IMR-90 (cell line): ENCODE measurements around the gene HSD17B3. TPM values are rescaled to one million over a fixed set of nuclear protein-coding genes. Genes with fewer than 3 reads are reported as not detected.

Experiments
- ATAC-seq: fragments of 200-7000 bp; cut with Tn5 transposase; 2 replicates; pipeline ENCODE4 v1.9.1; 2020; ENCODE audit warnings: low read depth, mild to moderate bottlenecking, moderate library complexity
- BruUV-seq: library from RNA; stranded (reverse); fragments of 400-500 nt; replicated peaks from 2 replicates; lab custom pipeline; 2021; lab: Mats Ljungman, UMichigan
- CTCF ChIA-PET: fragments of 300-600 bp; formaldehyde crosslinking; extraction: SDS; loops from one replicate; lab custom pipeline; 2021; ENCODE audit warnings: antibody characterized with exemption; lab: Yijun Ruan, JAX
- POLR2A ChIA-PET: fragments of 300-600 bp; sonication (Branson Sonifier 250); formaldehyde crosslinking; loops from one replicate; lab custom pipeline; 2022; ENCODE audit warnings: antibody characterized with exemption; ENCODE audit not compliant: unreplicated experiment; lab: Charles Lee
- DNase-seq: peaks from one replicate; pipeline ENCODE4 v3.0.0; 2013
- H2AFZ ChIP-seq: replicated peaks from 2 replicates; pipeline ENCODE3; 2013; ENCODE audit warnings: low read length, mild to moderate bottlenecking; ENCODE audit not compliant: poor library complexity
- H2AK5ac ChIP-seq: 2 replicates; pipeline ENCODE4 v1.6.1; 2013; ENCODE audit warnings: low read depth, low read length, inconsistent platforms
- H2AK9ac ChIP-seq: replicated peaks from 2 replicates; pipeline ENCODE3; 2013; ENCODE audit warnings: mild to moderate bottlenecking, low read depth, low read length, moderate library complexity; ENCODE audit not compliant: poor library complexity
- H2BK120ac ChIP-seq: 2 replicates; pipeline ENCODE4 v1.6.1; 2013; ENCODE audit warnings: low read depth, low read length, inconsistent platforms
- H2BK15ac ChIP-seq: 3 replicates; pipeline ENCODE4 v1.6.1; 2013; ENCODE audit warnings: low read depth, low read length, inconsistent platforms
- H2BK20ac ChIP-seq: 2 replicates; pipeline ENCODE4 v1.6.1; 2013; ENCODE audit warnings: low read depth, mild to moderate bottlenecking, inconsistent platforms, low read length, moderate library complexity
- H2BK5ac ChIP-seq: 2 replicates; pipeline ENCODE4 v1.6.1; 2013; ENCODE audit warnings: mild to moderate bottlenecking, low read depth, low read length, inconsistent platforms; ENCODE audit not compliant: poor library complexity, severe bottlenecking
- H3K14ac ChIP-seq: replicated peaks from 2 replicates; pipeline ENCODE4 v1.6.1; 2013; ENCODE audit warnings: low read depth, low read length, inconsistent platforms
- H3K18ac ChIP-seq: 2 replicates; pipeline ENCODE4 v1.6.1; 2013; ENCODE audit warnings: low read depth, low read length, control low read depth
- H3K23ac ChIP-seq: 2 replicates; pipeline ENCODE4 v1.6.1; 2013; ENCODE audit warnings: low read depth, low read length, inconsistent platforms
- H3K27ac ChIP-seq: 2 replicates; pipeline ENCODE4 v1.5.1; 2013; ENCODE audit warnings: mild to moderate bottlenecking, control low read depth, low read length; ENCODE audit not compliant: insufficient read depth
- H3K27me3 ChIP-seq: 2 replicates; pipeline ENCODE4 v1.6.1; 2013; ENCODE audit warnings: low read length; ENCODE audit not compliant: control insufficient read depth, insufficient read depth
- H3K36me3 ChIP-seq: 2 replicates; pipeline ENCODE4 v1.6.1; 2013; ENCODE audit warnings: low read length, mixed read lengths; ENCODE audit not compliant: control insufficient read depth, insufficient read depth
- H3K4ac ChIP-seq: 2 replicates; pipeline ENCODE4 v1.6.1; 2013; ENCODE audit warnings: low read depth, low read length, inconsistent platforms
- H3K4me1 ChIP-seq: 2 replicates; pipeline ENCODE4 v1.6.1; 2013; ENCODE audit warnings: low read length, mixed read lengths; ENCODE audit not compliant: control insufficient read depth, insufficient read depth
- H3K4me2 ChIP-seq: 2 replicates; pipeline ENCODE4 v1.6.1; 2013; ENCODE audit warnings: low read depth, mild to moderate bottlenecking, control low read depth, low read length, moderate library complexity
- H3K4me3 ChIP-seq: 2 replicates; pipeline ENCODE4 v1.5.1; 2013; ENCODE audit warnings: low read depth, mild to moderate bottlenecking, control low read depth, low read length, moderate library complexity; ENCODE audit not compliant: insufficient read depth
- H3K56ac ChIP-seq: 2 replicates; pipeline ENCODE4 v1.6.1; 2013; ENCODE audit warnings: low read length, inconsistent platforms; ENCODE audit not compliant: insufficient read depth; ENCODE audit errors: extremely low read depth
- H3K79me1 ChIP-seq, 2 experiments: 2 replicates each; pipeline ENCODE4 v1.6.1; 2013; ENCODE audit warnings: low read length in 2 of 2, inconsistent platforms in 1 of 2, low read depth in 1 of 2
- H3K9ac ChIP-seq: 2 replicates; pipeline ENCODE4 v1.6.1; 2013; ENCODE audit warnings: low read depth, low read length, control low read depth
- H3K9me1 ChIP-seq: 2 replicates; pipeline ENCODE4 v1.6.1; 2013; ENCODE audit warnings: low read length, inconsistent platforms; ENCODE audit not compliant: insufficient read depth
- H3K9me3 ChIP-seq: 2 replicates; pipeline ENCODE4 v1.6.1; 2013; ENCODE audit warnings: low read length; ENCODE audit not compliant: control insufficient read depth, insufficient read depth
- H4K20me1 ChIP-seq: 2 replicates; pipeline ENCODE4 v1.6.1; 2013; ENCODE audit warnings: low read length, inconsistent platforms; ENCODE audit not compliant: insufficient read depth
- H4K5ac ChIP-seq: 2 replicates; pipeline ENCODE4 v1.6.1; 2013; ENCODE audit warnings: mild to moderate bottlenecking, low read depth, low read length, control low read depth
- H4K8ac ChIP-seq, 2 experiments: 2 replicates each; pipeline ENCODE4 v1.6.1; 2013; ENCODE audit warnings: low read depth in 2 of 2, low read length in 2 of 2, control low read depth in 1 of 2, inconsistent platforms in 1 of 2
- H4K91ac ChIP-seq: 2 replicates; pipeline ENCODE4 v1.6.1; 2013; ENCODE audit warnings: low read depth, low read length, inconsistent platforms; ENCODE audit not compliant: insufficient read depth
- BHLHE40 ChIP-seq: fragments of 150-350 bp; IDR thresholded peaks from 2 replicates; pipeline ENCODE4 v1.6.1; 2016; ENCODE audit warnings: mild to moderate bottlenecking, low read depth, low read length
- CEBPB ChIP-seq: IDR thresholded peaks from 2 replicates; pipeline ENCODE4 v1.6.1; 2012; ENCODE audit warnings: low read depth, low read length, improper control_type of control experiment
- CHD1 ChIP-seq: IDR thresholded peaks from 2 replicates; pipeline ENCODE4 v1.6.1; 2012; ENCODE audit warnings: low read depth, low read length, improper control_type of control experiment
- FOS ChIP-seq: fragments of 150-350 bp; IDR thresholded peaks from 2 replicates; pipeline ENCODE4 v1.6.1; 2016; ENCODE audit warnings: low read depth, low read length
- MAFK ChIP-seq: IDR thresholded peaks from 2 replicates; pipeline ENCODE4 v1.6.1; 2012; ENCODE audit warnings: low read depth, low read length, improper control_type of control experiment
- MAZ ChIP-seq: IDR thresholded peaks from 2 replicates; pipeline ENCODE4 v1.6.1; 2012; ENCODE audit warnings: low read depth, mild to moderate bottlenecking, low read length, improper control_type of control experiment, moderate library complexity, borderline replicate concordance
- MXI1 ChIP-seq: IDR thresholded peaks from 2 replicates; pipeline ENCODE4 v1.6.1; 2012; ENCODE audit warnings: low read depth, mild to moderate bottlenecking, low read length, moderate library complexity, borderline replicate concordance
- NFE2L2 ChIP-seq: fragments of 150-350 bp; IDR thresholded peaks from 2 replicates; pipeline ENCODE4 v1.6.1; 2016; ENCODE audit warnings: low read depth, mild to moderate bottlenecking, low read length
- POLR2A ChIP-seq: IDR thresholded peaks from 2 replicates; pipeline ENCODE4 v1.6.1; 2012; ENCODE audit warnings: mild to moderate bottlenecking, low read depth, low read length
- RAD21 ChIP-seq: IDR thresholded peaks from 2 replicates; pipeline ENCODE4 v1.6.1; 2012; ENCODE audit warnings: low read length, improper control_type of control experiment
- RCOR1 ChIP-seq: IDR thresholded peaks from 2 replicates; pipeline ENCODE4 v1.6.1; 2012; ENCODE audit warnings: mild to moderate bottlenecking, low read length, improper control_type of control experiment; ENCODE audit not compliant: insufficient replicate concordance
- RFX5 ChIP-seq: IDR thresholded peaks from 2 replicates; pipeline ENCODE4 v1.8.0; 2012; ENCODE audit warnings: low read depth, mild to moderate bottlenecking, low read length, moderate library complexity
- SMC3 ChIP-seq: fragments of 150-350 bp; IDR thresholded peaks from 2 replicates; pipeline ENCODE4 v1.6.1; 2016; ENCODE audit warnings: low read depth, mild to moderate bottlenecking, antibody characterized with exemption, low read length, moderate library complexity
- WGBS, 2 experiments: methylation state at CpG; one replicate each; pipeline versions ENCODE4 v1.1.5 to v1.1.7; 2013; ENCODE audit warnings: missing lambda C conversion rate in 2 of 2; ENCODE audit not compliant: insufficient read length in 1 of 2; ENCODE audit errors: extremely low coverage in 2 of 2; 5-methylcytosine and 5-hydroxymethylcytosine counted together
- dilution Hi-C: fragments of 300-500 bp; cut with HindIII; formaldehyde crosslinking; loops from one replicate; pipeline ENCODE4 v1.14.3; 2018; ENCODE audit warnings: low sequenced_read_pairs; ENCODE audit not compliant: unreplicated experiment
- in situ Hi-C: fragments of 300-500 bp; cut with MboI; formaldehyde crosslinking; loops from 3 replicates; pipeline ENCODE4 v1.14.3; 2019; ENCODE audit warnings: low sequenced_read_pairs, inconsistent platforms, mixed read lengths
- intact Hi-C: fragments of 100-400 bp; cut with micrococcal nuclease; formaldehyde crosslinking; loops from 2 replicates; pipeline ENCODE4 v1.10.0; 2022
- polyA plus RNA-seq, 3 experiments: library from polyadenylated mRNA; depleted of rRNA; stranded (reverse); fragments of >200 nt; gene quantifications; 2 replicates each; pipeline ENCODE4 v1.2.3, GENCODE V29; 2012; ENCODE audit warnings: low replicate concordance in 1 of 3
- total RNA-seq: library from RNA; depleted of rRNA; stranded (reverse); fragments of >200 nt; gene quantifications from 2 replicates; pipeline ENCODE4 v1.2.3, GENCODE V29; 2012
- TF ChIP-seq, protein P1 (sequence below): conservative IDR thresholded peaks from 2 replicates; pipeline ENCODE4 v1.5.1; 2012; ENCODE audit warnings: mild to moderate bottlenecking, low read depth, low read length, improper control_type of control experiment
- TF ChIP-seq, protein P2 (sequence below): fragments of 150-350 bp; IDR thresholded peaks from 2 replicates; pipeline ENCODE4 v1.6.1; 2017; ENCODE audit warnings: mild to moderate bottlenecking, antibody characterized with exemption, low read length, low read depth
- TF ChIP-seq, protein P3 (sequence below): fragments of 150-350 bp; IDR thresholded peaks from 2 replicates; pipeline ENCODE4 v1.6.1; 2016; ENCODE audit warnings: low read depth, mild to moderate bottlenecking, low read length, moderate library complexity, borderline replicate concordance

HSD17B3 gene
- total and polyA plus RNA-seq, 2 of the 4 experiments (the other 2 are of a cell fraction) = 0.18 TPM; not detected in 1

DNA sequence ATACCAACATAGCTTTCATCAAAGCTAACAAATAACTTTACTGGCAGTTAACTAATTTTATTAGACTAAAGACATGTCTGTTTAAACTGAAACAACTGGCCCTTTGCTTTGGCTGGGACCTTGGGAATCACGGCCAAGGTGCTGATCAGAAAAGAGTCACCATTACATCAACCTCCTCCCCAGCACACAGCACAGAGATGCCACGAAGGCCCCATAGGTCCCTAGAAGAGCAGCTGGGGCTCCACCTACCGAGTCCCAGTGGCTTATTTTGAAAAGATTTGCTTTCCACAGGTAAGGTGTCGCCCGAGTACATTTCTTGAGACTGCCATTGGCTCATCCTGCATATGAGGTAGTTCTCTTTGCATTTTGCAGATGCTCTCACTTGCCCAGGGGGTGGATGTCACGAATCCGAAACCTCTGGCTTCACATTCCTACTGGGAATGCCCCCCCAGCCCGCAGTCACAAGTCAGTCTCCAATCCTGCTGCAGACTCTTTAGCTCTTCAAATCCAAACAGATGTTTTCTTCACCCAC, 18.8 kb upstream of the HSD17B3 start:
- Histone ChIP-seq H3K4me1 (no peaks in the 10 kb centered on the region), H3K18ac (no peak overlapping the region), H2BK15ac (no peak overlapping the region), H3K9me1 (no peaks in the 10 kb centered on the region), H3K4me2 (no peak overlapping the region), H2AFZ (no peak overlapping the region), H4K20me1 (no peaks in the 10 kb centered on the region), H3K14ac (no peak overlapping the region), H3K27me3 (no peaks in the 10 kb centered on the region), H2BK5ac (no peak overlapping the region), H4K5ac (no peak overlapping the region), H2AK9ac (no peak overlapping the region), H3K56ac (no peak overlapping the region), H3K36me3 (no peaks in the 10 kb centered on the region), H3K79me1 (no peaks in the 10 kb centered on the region), H2AK5ac (no peak overlapping the region), H3K9ac (no peak overlapping the region), H4K8ac (no peak overlapping the region), H3K23ac (no peak overlapping the region), H2BK120ac (no peak overlapping the region), H3K4ac (no peak overlapping the region), H4K91ac (no peak overlapping the region), H3K27ac (no peak overlapping the region), H2BK20ac (no peak overlapping the region), H3K4me3 (no peak overlapping the region), H3K9me3 (no peaks in the 10 kb centered on the region)
- ATAC-seq = no peak
- TF ChIP-seq MAZ (no peak), CHD1 (no peak), SMC3 (no peak), NFE2L2 (no peak), POLR2A (no peak), RAD21 (no peak), MXI1 (no peak), RCOR1 (no peak), CEBPB (no peak), RFX5 (no peak), BHLHE40 (no peak), MAFK (no peak), FOS (no peak)
- TF ChIP-seq, protein P1, sequence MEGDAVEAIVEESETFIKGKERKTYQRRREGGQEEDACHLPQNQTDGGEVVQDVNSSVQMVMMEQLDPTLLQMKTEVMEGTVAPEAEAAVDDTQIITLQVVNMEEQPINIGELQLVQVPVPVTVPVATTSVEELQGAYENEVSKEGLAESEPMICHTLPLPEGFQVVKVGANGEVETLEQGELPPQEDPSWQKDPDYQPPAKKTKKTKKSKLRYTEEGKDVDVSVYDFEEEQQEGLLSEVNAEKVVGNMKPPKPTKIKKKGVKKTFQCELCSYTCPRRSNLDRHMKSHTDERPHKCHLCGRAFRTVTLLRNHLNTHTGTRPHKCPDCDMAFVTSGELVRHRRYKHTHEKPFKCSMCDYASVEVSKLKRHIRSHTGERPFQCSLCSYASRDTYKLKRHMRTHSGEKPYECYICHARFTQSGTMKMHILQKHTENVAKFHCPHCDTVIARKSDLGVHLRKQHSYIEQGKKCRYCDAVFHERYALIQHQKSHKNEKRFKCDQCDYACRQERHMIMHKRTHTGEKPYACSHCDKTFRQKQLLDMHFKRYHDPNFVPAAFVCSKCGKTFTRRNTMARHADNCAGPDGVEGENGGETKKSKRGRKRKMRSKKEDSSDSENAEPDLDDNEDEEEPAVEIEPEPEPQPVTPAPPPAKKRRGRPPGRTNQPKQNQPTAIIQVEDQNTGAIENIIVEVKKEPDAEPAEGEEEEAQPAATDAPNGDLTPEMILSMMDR = no peak
- TF ChIP-seq, protein P2, sequence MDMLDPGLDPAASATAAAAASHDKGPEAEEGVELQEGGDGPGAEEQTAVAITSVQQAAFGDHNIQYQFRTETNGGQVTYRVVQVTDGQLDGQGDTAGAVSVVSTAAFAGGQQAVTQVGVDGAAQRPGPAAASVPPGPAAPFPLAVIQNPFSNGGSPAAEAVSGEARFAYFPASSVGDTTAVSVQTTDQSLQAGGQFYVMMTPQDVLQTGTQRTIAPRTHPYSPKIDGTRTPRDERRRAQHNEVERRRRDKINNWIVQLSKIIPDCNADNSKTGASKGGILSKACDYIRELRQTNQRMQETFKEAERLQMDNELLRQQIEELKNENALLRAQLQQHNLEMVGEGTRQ = no peak
- TF ChIP-seq, protein P3, sequence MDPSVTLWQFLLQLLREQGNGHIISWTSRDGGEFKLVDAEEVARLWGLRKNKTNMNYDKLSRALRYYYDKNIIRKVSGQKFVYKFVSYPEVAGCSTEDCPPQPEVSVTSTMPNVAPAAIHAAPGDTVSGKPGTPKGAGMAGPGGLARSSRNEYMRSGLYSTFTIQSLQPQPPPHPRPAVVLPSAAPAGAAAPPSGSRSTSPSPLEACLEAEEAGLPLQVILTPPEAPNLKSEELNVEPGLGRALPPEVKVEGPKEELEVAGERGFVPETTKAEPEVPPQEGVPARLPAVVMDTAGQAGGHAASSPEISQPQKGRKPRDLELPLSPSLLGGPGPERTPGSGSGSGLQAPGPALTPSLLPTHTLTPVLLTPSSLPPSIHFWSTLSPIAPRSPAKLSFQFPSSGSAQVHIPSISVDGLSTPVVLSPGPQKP = no peak
- dilution Hi-C loops = no loop called here
- in situ Hi-C loops = no loop called here
- WGBS, 2 experiments = 71% methylated on average over 5 of the region's 8 CpGs; no CpG with 5 or more reads in 1 of the 2 experiments
- POLR2A ChIA-PET = no interaction called here
- no peak for DNase-seq
- intact Hi-C loops = no loop called here
- CTCF ChIA-PET = interaction anchor here (0.8 kb wide), 1 partner anchor 89 kb away, joined by 3 read pairs; no protein-coding TSS in a partner anchor
- BruUV-seq = no TSS peak
